Activated gamma-delta T cell treated with anti-CD3 and anti-CD28 coated beads, Interleukin-2, amount 50 U/mL, for 16 hours (primary cell): Measurements from ENCODE around the gene HSPB6.
A peak's percentile ranks its signal among the peaks of the same experiment; 100 is the strongest.

Source experiments
- DNase-seq: peaks from one replicate; pipeline ENCODE4 v3.0.0-alpha.2; 2020; ENCODE audit warnings: low read depth

HSPB6 gene

DNA sequence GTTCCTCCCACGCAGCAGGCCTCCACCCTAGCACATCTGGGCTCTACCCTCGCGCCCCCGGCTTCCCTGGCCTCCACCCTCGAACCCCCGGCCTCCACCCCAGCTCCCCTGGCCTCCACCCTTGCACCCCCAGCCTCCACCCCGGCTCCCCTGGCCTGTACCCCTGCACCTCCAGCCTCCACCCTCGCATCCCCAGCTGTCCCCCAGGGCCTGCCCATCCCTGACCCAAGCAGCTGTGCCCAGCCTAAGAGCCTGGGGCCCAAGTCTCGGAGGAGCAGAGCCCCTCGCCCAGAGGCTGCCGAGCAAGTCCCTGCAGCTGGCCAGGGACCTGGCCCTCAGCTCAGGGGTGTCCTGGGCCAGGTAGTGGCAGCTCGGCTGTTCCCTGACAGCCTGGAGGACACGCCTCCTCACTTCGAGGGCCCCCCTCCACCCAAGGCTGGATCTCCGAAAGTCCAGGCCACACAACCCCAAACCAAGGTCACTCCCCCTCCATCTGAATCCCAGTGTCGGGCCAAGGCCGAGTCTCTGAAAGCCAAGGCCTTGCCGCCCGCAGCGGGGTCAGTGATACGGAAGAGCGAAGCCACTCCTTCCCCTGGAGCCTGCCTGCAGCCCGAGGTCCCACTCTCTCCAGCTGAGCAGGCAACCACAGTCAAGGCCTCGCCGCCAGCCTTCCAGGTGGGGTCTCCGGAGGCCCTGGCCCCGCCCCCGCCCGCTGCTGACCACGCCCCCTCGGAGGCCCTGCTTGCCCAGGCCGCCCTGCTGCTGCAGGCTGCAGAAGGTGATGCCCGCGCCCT, 10.7 kb upstream of the HSPB6 start:
- no peak for DNase-seq

DNA sequence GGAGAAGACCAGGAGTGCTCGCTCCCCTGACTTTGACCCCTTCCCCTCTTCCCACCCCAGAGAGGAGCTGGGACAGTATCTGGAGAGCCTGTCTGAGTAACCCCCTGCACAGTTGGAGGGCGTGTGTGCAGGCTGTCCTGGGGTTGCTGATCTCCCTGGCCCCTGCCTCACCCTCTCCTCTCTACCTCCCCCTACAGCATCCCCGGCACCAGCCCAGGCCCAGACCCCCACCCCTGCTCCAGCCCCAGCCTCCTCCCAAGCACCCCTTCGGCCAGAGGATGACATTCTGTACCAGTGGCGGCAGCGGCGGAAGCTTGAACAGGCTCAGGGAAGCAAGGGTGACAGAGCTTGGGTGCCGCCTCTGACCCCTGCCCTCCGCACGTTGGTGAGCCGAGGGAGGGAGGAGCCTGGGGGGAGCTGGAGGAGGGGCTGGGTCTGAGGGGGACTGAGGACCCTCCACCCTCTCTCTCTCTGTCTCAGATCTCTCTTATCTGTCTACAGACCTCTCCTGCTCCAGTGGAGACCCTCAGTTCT, 9.8 kb upstream of the HSPB6 start:
- DNase-seq, result no peak

DNA sequence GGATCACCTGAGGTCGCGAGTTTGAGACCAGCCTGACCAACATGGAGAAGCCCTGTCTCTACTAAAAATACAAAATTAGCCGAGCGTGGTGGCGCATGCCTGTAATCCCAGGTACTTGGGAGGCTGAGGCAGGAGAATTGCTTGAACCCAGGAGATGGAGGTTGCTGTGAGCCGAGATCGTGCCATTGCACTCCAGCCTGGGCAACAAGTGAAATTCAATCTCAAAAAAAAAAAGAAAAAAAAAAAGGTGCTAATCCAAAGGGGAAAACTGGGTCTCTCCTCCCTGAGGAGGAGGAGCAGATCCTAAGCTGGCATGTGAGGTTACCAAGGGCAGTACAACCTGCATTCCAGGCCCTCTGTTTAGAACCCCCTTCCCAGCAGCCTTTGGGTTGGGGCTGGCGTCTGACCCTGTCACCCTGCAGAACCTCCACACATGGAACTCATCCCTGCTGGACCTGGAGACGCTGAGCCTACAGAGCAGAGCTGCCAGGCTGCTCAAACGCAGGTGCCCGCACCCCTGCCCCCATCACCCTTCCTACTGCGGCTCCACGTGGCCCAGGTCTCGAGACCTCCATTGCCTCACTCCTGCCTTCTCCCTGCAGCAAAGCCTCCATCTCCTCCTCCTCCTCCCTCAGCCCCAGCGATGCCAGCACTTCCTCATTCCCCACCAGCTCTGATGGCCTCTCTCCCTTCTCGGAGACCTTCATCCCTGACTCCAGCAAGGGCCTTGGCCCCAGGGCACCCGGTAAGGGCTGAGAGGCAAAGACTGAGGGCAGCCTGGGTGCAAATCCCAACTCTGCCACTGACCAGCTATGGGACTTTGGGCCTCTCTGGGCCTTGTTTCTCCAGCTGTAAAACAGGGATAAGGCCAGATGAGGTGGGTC, 7.8 kb upstream of the HSPB6 start:
- no peak for DNase-seq

DNA sequence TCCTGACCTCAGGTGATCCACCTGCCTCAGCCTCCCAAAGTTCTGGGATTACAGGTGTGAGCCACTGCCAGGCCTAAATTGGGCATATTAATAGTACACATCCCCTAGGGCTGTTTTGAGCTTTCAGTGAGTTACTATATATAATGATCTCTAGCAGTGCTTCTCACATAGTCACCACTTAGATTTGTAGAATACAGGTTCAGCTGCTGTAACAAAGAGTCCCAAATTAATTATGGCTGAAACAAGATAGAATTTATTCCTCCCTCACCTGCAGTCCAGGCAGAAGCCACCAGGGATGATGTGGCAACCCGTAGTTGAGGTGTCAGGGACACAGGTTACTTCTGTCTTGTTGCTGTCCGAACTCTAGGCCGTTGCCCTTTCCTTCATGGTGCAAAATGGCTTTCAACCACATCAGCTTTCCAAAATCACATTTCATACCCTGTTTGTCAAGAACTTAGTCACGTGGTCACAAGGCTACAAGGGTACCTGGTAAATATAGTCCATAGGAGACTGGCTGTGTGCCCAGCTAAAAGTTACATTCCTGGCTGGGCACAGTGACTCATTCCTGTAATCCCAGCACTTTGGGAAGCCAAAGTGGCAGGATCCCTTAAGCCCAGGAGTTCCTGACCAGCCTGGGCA, 4.0 kb upstream of the HSPB6 start:
- DNase-seq, result no peak

DNA sequence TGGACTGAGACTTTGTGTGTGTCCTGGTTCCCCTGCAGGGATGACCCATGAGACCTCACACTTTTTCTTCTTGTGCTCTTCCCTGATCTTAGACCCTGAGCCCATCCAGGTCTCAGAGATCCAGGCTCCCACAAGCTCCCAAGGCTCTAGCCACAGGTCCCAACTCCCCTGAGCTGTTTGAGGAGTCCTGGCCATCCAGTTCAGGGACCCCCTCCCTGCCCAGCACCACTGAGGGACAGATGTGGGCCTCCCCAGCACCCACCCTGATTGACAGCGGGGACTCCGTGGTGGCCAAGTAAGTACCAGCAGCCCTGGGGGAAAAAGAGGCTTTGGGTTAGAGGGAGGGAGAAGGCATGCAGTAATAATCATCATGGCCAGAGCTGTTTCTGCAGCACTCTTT, 2.9 kb upstream of the HSPB6 start:
- DNase-seq, result no peak

DNA sequence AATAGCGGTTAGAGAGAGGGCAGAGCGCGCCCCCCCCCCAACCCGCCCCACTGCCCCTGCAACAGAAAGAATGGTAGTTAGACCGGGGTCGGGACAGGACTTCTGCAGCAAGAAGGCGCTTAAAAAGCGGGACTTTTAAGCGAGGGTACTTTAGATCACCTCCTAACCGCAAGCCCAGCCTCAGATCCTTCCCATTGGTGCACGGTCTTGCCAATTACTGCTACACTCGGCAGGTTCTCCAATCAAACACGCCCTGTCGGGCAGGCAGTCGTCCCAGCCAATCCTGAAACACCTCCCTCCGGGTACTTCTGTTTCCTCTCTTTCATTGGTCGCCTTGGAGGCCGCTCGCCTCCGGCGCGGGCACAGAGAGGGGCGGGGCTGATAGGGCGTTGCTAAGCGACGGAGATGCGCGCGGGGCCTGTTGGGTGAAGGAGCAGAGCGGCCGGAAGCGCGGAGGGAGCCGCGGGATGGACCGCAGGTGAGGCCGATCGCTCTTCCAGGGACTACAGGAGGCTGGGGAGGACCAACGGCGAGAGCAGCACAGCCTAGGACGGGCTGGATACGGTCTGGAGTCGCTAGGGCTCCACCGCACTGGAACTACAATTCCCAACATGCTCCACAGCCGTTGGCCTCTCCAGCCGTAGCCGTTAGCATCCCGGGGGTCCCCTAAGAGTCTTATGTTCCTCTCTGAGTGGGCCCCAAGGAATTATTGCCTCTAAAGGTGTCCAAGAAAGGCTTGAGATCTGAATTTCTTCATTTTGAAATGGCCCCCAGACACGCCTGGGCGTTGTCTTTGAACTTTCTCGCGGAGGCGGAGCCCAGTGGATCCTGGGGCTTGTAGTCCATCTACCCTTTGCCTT, 1.1 kb upstream of the HSPB6 start, which contains the start of gene PROSER3:
Gene PROSER3 (plus strand): TSS at position 428 of the 860 bp plus-strand sequence. CDS start 40 bp downstream, at position 468.
- peak; percentile 96 for DNase-seq

DNA sequence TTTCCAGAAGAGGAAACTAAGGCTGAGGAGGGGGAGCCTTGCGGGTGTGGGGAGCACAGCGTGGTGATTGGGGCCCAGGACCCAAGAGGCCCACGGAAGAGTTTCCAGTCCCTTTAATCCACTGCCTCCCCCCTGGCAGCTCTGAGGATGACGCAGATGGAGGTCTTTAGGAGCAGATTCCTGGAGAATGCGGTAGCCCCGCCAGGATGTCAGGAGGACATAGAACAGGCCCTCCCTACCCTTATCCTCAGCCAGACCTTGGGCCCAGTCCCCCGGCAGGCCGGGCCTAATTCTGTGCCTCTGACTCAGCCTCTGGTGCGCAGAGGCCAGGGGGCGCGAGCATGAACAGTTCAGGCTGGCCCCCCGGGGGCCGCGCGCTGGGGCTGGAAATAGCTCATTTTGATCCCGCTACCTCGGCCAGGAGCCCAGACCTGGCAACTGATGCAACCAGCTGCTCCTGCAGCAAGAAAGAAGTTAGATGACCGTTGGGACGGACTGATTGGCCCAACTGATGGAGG, 461 bp upstream of the HSPB6 start:
- no peak for DNase-seq

DNA sequence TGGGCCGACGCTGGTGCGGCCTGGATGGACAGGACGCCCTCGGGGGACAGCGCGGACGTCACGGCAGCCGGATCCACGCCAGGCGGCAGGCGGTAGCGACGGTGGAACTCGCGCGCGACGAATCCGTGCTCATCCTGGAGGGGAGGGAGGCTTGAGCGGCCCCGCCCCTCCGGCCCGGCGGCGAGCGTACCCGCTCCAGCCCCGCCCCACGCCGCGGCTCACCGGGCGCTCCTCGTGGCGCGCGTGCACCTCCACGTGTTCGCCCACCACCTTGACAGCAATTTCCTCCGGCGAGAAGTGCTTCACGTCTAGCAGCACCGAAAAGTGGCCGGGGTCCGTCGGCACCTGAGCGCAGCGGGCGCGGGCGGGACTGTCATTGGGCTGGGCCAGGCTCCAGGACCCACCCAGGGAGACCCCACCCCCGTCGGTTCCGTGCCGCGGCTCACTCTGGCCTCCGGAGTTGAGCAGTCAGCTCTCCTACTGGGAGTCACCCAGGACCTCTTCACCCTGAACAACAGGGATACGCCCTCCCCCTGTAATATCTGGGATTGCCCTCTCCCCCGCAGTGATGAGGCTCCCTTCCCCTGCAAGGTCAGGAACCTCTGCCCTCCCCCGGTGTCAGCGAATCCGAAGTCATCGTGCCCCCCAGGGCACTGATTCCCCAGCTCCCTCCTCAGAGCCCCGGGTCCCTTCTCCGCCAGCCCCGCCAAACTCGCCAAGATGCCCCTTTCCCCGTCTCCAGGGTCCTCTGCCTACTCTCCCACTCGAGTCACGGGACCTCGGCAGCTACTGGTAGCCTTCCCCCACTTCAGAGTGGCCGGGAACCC, 1.1 kb downstream of the HSPB6 start:
- DNase-seq, result no peak

DNA sequence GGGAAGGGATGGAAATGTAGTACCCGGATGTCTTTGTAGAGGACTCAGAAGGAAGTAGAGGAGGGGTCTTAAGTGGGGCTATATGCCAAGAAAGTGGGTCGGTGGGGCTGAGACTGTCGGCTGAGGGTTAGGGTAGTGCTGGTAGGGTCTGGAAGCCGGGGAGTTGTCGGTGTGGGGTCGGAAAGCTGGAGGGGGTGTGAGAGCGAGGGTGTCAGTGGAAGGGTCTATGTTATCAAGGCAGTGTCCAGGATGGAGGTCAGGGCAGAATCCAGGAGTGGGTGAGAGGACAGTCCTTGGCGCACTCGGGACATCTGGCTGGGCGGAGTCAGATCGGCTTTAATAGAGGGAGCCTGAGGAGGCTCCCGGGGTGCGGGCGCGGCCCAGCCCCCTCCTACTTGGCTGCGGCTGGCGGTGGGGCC, 1.7 kb downstream of the HSPB6 start:
- no peak for DNase-seq

DNA sequence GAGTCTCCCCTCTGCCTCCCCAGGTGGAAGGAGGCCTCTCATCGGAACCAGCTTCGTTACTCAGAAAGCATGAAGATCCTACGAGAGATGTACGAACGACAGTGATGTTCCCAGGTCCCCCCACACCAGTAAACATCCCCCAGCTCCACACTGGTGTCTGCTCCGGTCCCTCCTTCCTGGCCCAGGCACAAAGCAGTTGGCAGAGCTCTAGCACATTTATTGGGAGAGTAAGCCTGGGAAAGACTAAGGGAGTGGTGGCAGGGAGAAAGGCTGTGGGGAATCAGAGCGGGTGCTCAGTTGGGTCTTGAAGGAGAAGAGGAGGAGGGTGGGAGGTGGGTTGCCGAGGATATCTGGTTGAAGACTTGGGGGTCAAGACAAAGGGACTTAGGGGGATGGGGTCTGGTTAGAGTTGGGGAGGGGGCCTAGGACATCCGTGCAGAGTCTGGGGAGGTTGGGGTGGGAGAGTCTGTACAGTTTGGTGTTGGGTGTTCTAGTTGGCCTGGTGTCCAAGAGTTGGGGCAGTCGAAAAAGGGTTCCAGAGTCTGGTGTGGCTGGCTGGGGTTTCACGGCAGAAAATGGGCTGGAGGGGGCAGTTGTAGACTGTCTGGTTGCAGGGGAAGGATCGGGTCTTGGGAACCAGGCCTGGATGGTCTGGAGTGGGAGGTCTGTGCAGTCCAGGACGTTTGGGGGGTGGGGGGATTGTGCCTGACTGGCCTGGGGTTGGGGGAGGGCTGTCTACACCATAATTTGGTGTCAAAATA, 2.3 kb downstream of the HSPB6 start:
- DNase-seq, result no peak

DNA sequence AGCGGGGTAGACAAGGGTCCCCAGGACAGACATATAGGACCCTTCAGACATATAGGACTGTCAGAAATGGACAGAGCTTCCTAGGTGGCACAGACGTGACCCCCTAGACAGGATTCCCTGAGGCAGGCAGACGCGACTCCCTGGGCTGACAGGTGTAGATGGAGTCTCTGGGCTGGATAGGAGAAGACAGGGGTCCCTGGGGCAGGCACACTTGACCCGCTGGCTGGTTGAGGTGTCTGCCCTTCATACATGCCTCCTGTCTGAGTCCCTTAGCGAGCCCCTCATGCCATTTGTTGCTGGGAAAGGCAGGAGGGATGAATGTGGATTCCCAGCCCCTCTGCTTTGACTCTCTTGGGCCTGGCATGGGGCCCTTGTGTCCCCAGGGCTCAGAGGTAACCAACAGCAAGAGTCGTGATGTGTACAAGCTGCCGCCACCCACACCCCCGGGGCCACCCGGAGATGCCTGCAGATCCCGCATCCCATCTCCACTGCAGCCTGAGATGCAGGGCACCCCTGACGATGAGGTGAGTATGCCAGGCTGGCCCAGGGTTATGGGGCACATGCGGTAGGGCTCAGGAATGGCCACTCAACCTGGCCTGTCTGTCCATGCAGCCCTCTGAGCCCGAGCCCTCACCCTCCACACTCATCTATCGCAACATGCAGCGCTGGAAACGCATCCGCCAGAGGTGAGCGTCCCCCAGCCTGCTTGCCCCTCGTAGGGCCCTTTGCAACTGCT, 3.0 kb downstream of the HSPB6 start:
- DNase-seq, result no peak

DNA sequence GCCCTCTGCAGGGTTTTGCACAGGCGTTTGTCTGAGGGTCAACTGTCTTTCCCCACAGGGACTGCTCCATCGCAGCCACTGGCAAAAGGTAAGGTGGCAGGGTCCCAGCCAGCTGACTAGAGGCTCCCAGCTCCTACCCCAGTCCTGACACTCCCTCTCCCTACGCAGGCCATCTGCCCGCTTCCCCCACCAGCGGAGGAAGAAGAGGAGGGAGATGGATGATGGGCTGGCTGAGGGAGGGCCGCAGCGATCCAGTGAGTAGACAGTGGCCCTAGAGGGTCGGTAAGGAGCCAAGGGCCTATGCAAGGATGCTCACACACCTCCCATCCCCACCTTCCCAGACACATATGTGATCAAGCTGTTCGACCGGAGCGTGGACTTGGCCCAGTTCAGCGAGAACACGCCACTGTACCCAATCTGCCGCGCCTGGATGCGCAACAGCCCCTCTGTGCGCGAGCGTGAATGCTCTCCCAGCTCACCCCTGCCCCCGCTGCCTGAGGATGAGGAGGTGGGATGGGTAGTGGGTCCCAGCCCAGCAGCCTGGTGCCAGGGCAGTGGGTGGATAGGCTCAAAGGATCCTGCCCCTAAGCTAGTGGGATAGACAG, 4.0 kb downstream of the HSPB6 start:
- no peak for DNase-seq

DNA sequence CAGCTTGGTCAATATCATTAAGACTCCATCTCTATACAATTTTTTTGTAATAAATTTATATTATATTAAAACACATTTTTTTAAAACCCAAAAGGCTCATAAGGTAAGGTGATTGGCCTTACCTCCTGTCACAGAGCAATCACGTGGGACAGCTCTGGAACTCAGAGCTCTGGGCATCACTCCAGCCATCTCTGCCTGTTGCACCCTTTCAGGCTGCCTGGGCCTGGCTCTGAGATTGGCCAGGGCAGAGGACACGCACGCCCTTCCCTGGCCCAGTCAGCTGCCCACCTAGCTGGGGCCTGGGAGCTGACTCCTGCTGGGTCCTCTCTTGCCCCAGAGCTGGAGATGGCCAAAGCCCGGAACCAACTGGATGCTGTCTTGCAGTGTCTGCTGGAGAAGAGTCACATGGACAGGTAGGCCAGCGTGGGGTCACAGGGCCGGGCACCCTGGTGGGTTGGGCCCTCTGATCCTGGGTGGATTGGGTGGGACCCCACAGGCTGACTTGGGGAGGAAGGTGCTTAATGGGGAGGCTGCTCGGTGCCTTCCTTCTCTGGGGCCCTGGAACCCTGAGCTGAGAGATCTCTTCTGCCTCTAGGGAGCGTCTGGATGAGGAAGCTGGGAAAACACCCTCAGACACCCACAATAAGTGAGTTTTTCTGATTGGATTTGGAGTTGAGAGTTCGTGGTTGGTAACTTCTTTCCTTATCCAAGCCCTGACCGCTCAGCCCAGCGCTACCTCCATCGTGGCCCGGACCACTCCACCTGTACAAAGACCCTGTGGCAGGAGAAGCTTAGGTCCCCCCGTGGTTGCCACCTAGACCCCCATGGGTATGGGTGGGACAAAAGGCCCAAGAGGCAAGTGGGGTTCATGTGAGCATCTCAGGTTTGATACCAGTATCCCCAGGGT, 4.7 kb downstream of the HSPB6 start:
- no peak for DNase-seq

DNA sequence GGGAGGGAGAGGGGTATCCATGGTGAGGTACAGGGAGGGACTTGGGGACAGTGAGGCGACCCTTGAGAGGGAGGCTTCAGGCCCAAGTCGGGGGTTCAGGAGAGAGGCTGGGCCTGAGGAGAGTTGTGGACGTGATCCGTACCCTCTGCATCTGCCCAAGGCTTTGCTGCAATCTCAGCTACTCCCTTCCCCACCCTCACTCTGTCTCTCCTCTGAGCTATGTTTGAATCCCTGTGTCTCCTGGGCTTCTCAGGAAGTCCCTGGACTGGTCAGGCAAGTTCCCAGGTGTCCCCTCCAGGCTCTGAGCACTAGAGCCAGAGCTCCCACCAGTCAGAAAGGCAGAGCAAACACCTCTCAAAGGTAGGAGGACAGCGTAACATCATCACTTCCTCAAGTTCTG, 6.7 kb downstream of the HSPB6 start:
- no peak for DNase-seq

DNA sequence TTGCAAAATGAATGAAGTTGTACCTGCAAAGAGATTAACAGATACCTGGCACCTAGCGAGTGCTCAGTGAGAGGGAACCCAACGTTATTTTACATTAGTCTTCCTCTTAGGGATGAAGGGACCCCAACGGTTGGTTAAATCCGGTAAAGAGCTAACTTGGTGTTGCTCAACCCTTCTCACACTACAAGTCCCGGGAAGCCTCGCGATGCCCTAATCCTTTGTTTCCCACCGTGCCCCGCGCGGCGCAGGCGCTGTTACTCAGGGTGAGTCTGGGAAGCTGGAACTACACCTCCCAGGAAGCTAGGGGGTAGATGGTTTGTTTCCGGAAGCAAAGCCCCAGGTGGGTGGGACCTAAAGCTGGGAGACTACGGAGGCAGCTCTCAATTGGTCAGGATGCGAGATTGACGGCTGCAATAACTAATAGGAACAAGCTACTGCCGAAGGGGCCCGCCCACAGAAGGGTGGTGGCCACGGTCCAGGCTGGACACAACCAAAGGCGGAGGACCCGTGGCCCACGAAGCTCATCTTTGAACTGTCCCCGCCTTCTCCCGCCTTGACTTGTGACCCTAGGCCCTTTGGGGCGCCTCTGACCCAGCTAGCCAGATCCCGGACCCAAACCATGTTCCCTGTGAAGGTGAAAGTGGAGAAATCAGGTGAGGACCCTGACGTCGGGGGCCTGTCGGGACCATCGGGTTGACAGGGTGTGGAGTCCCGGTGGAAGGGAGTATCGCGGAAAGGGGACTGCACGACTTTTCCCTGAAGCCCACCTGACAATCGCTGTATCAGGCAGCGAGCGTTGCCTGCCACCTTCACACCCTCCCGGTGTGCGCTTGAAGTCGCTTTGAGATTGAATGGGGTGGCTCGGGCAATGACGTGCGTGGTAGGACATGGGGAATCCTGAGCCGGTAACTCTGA, 8.5 kb downstream of the HSPB6 start, which contains the start of gene LIN37:
Gene LIN37 (plus strand): TSS at position 471 of the 915 bp plus-strand sequence. CDS start 149 bp downstream, at position 620.
- DNase-seq, result peak; percentile 99

DNA sequence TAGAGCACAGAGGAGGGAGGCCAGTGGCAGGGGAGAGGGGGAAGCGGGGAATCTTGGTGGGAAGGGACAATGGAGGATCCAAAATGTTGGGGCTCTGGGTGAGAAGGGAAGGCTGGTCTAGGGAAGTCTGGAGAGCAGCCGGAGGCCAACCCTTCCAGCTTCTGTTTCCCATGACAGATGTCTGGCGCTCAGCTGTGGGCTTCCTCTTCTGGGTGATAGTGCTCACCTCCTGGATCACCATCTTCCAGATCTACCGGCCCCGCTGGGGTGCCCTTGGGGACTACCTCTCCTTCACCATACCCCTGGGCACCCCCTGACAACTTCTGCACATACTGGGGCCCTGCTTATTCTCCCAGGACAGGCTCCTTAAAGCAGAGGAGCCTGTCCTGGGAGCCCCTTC, 10.3 kb downstream of the HSPB6 start:
- no peak for DNase-seq
